A549 (cell line): Measurements from ENCODE around the gene IL17RA.

Experiments used
- CHD2 ChIP-seq: fragments of 150-350 bp; IDR thresholded peaks from 2 replicates; pipeline ENCODE4 v1.6.1; 2014; ENCODE audit warnings: low read length; ENCODE audit not compliant: partially characterized antibody
- CTCF ChIP-seq: fragments of >200 bp; sonication (Bioruptor Twin); formaldehyde crosslinking; IDR thresholded peaks from 3 replicates; pipeline ENCODE4 v1.5.1; 2016
- MAFK ChIP-seq: fragments of 450-650 bp; IDR thresholded peaks from 2 replicates; pipeline ENCODE4 v1.6.1; 2014; ENCODE audit not compliant: partially characterized antibody
- SMC3 ChIP-seq: fragments of >200 bp; sonication (Bioruptor Twin); formaldehyde crosslinking; IDR thresholded peaks from 3 replicates; pipeline ENCODE4 v1.6.1; 2018; ENCODE audit warnings: inconsistent platforms

GRCh38 chr22:17106161-17106784 lies 21.5 kb downstream of the IL17RA start:
- TF ChIP-seq CHD2: no peak
- no peak for TF ChIP-seq CTCF
- TF ChIP-seq SMC3: no peak
- no peak for TF ChIP-seq MAFK
